Muscle of arm (tissue), 12 donors: ENCODE data around the gene FUBP1. TPM values are rescaled to one million over a fixed set of nuclear protein-coding genes. Genes with fewer than 3 reads are reported as not detected.
A peak's percentile ranks its signal among the peaks of the same experiment; 100 is the strongest.
"Not testable (repeated sequence)": the region's sequence is repeated elsewhere in the genome, so short reads cannot be mapped to it uniquely, and the experiment has no call there.

Experiments
- DNase-seq: peaks from one replicate; pipeline ENCODE4 v3.0.0-alpha.2; 2013
- polyA plus RNA-seq, 12 donors: library from polyadenylated mRNA; unstranded; fragments of 120-200 nt; gene quantifications; one replicate each; pipeline ENCODE4 v1.2.1, GENCODE V29; 2013; ENCODE audit not compliant: insufficient read length in 12 of 12

FUBP1 gene
- polyA plus RNA-seq, 12 donors, result 135 to 243 (median 198) TPM; not detected in 1

- no peak for DNase-seq
Observed at GRCh38 chr1:77953907-77954306, 25.0 kb downstream of the FUBP1 start.

GRCh38 chr1:77951328-77951727, 27.5 kb downstream of the FUBP1 start:
- DNase-seq, result no peak

- DNase-seq, result no peak
Observed at GRCh38 chr1:77950873-77951272, 28.0 kb downstream of the FUBP1 start.

GRCh38 chr1:77948841-77949424, 29.9 kb downstream of the FUBP1 start:
- DNase-seq, result peak; percentile 6

- no peak for DNase-seq
Observed at GRCh38 chr1:77945345-77945744, 33.5 kb downstream of the FUBP1 start.

- DNase-seq, result no peak
Observed at GRCh38 chr1:77942400-77943140, 36.3 kb downstream of the FUBP1 start.

GRCh38 chr1:77940921-77941570, 37.8 kb downstream of the FUBP1 start:
- DNase-seq, result no peak

GRCh38 chr1:77938651-77939050, 40.2 kb downstream of the FUBP1 start:
- no peak for DNase-seq

GRCh38 chr1:77929806-77930205, 49.1 kb downstream of the FUBP1 start:
- DNase-seq, result no peak

- no peak for DNase-seq
Observed at GRCh38 chr1:77927414-77927813, 51.5 kb downstream of the FUBP1 start.

GRCh38 chr1:77926561-77927357, 52.1 kb downstream of the FUBP1 start:
- no peak for DNase-seq

- DNase-seq, result no peak
Observed at GRCh38 chr1:77925956-77926355, 52.9 kb downstream of the FUBP1 start.

GRCh38 chr1:77925518-77925917, 53.4 kb downstream of the FUBP1 start:
- no peak for DNase-seq

GRCh38 chr1:77918918-77919317, 60.0 kb downstream of the FUBP1 start:
- DNase-seq, result not testable (repeated sequence)

GRCh38 chr1:77910116-77910515, 68.8 kb downstream of the FUBP1 start:
- DNase-seq, result no peak

GRCh38 chr1:77906624-77907023, 72.2 kb downstream of the FUBP1 start:
- DNase-seq, result no peak

GRCh38 chr1:77906019-77906545, 72.8 kb downstream of the FUBP1 start:
- DNase-seq, result no peak

GRCh38 chr1:77905603-77906002, 73.3 kb downstream of the FUBP1 start:
- no peak for DNase-seq

- peak; percentile 53 for DNase-seq
Observed at GRCh38 chr1:77900687-77901293, 78.1 kb downstream of the FUBP1 start.

GRCh38 chr1:77899647-77900320, 79.1 kb downstream of the FUBP1 start:
- no peak for DNase-seq
